OCI-LY7 (cell line): Measurements from ENCODE around the gene GZMM. TPM values are rescaled to one million over a fixed set of nuclear protein-coding genes. Genes with fewer than 3 reads are reported as not detected.

Experiments used
- BruUV-seq: library from RNA; stranded (reverse); fragments of 400-500 nt; replicated peaks from 2 replicates; lab custom pipeline; 2021; lab: Mats Ljungman, UMichigan
- CTCF ChIA-PET: fragments of 300-600 bp; sonication (Branson Sonifier 250); formaldehyde crosslinking; loops from one replicate; lab custom pipeline; 2022; ENCODE audit warnings: antibody characterized with exemption; ENCODE audit not compliant: unreplicated experiment; lab: Charles Lee
- POLR2A ChIA-PET: fragments of 300-600 bp; sonication (Branson Sonifier 250); formaldehyde crosslinking; loops from one replicate; lab custom pipeline; 2022; ENCODE audit warnings: antibody characterized with exemption; lab: Charles Lee
- DNase-seq: peaks from one replicate; pipeline ENCODE4 v3.0.0-alpha.2; 2015; ENCODE audit warnings: low spot score
- H2AFZ ChIP-seq: fragments of 200-600 bp; sonication (generic), shearing (Covaris generic); 2 replicates; pipeline ENCODE4 v1.6.1; 2014; ENCODE audit warnings: mild to moderate bottlenecking, antibody characterized with exemption, low read length, moderate library complexity
- H3K27ac ChIP-seq: fragments of 200-600 bp; sonication (generic); 2 replicates; pipeline ENCODE4 v1.5.1; 2014; ENCODE audit warnings: mixed run types, low read depth, mild to moderate bottlenecking, moderate library complexity, low read length, inconsistent platforms; ENCODE audit not compliant: poor library complexity, severe bottlenecking
- H3K36me3 ChIP-seq: fragments of 200-600 bp; sonication (generic); 2 replicates; pipeline ENCODE4 v1.6.1; 2014; ENCODE audit warnings: mild to moderate bottlenecking, antibody characterized with exemption, low read length, moderate library complexity, mixed read lengths; ENCODE audit not compliant: insufficient read depth
- H3K4me1 ChIP-seq: fragments of 200-600 bp; sonication (generic); 2 replicates; pipeline ENCODE4 v1.5.1; 2014; ENCODE audit warnings: mild to moderate bottlenecking, low read length; ENCODE audit not compliant: insufficient read depth, poor library complexity, severe bottlenecking
- H3K4me2 ChIP-seq: fragments of 200-600 bp; sonication (generic); 2 replicates; pipeline ENCODE4 v1.6.1; 2014; ENCODE audit warnings: mild to moderate bottlenecking, low read length
- H3K4me3 ChIP-seq: fragments of 200-600 bp; sonication (generic); 2 replicates; pipeline ENCODE4 v1.5.1; 2014; ENCODE audit warnings: mild to moderate bottlenecking, low read depth, low read length; ENCODE audit not compliant: poor library complexity, severe bottlenecking
- H3K79me2 ChIP-seq: fragments of 200-600 bp; sonication (generic); 2 replicates; pipeline ENCODE4 v1.6.1; 2016; ENCODE audit warnings: low read depth, mild to moderate bottlenecking, low read length, moderate library complexity, mixed read lengths; ENCODE audit not compliant: insufficient read depth
- H3K9me2 ChIP-seq: fragments of 200-600 bp; sonication (generic); 2 replicates; pipeline ENCODE4 v1.6.1; 2016; ENCODE audit warnings: mild to moderate bottlenecking, low read length, mixed read lengths; ENCODE audit not compliant: insufficient read depth
- H3K9me3 ChIP-seq: fragments of 200-600 bp; sonication (generic); 2 replicates; pipeline ENCODE4 v1.6.1; 2014; ENCODE audit warnings: mild to moderate bottlenecking, mixed run types, low read length, mixed read lengths
- H4K20me1 ChIP-seq: fragments of 200-600 bp; sonication (generic); 2 replicates; pipeline ENCODE4 v1.6.1; 2014; ENCODE audit warnings: mild to moderate bottlenecking, antibody characterized with exemption, low read length, moderate library complexity, mixed read lengths; ENCODE audit not compliant: insufficient read depth
- CTCF ChIP-seq: fragments of 200-600 bp; sonication (generic); conservative IDR thresholded peaks from 2 replicates; pipeline ENCODE4 v1.5.1; 2014; ENCODE audit warnings: mild to moderate bottlenecking, antibody characterized with exemption, low read length, moderate library complexity, mixed read lengths
- EZH2phosphoT487 ChIP-seq: fragments of 200-600 bp; sonication (generic); IDR thresholded peaks from 2 replicates; pipeline ENCODE4 v1.6.1; 2018; ENCODE audit warnings: low read depth, borderline replicate concordance, mild to moderate bottlenecking, mixed run types, antibody characterized with exemption, low read length, moderate library complexity, mixed read lengths
- intact Hi-C: fragments of 100-400 bp; cut with micrococcal nuclease; formaldehyde crosslinking; loops from one replicate; pipeline ENCODE4 v1.10.0; 2022; ENCODE audit not compliant: unreplicated experiment
- total RNA-seq, 2 experiments: library from RNA; depleted of rRNA in 1 of 2; stranded (reverse); fragments of >200 nt in 1 of 2; shearing (Covaris generic) in 1 of 2; gene quantifications; 2 replicates each; pipeline ENCODE4 v1.2.3, GENCODE V29; 2014 to 2022

Gene GZMM
- total RNA-seq, 2 experiments from 2014 or later: not detected

GRCh38 chr19:597406-598315 is 53.8 kb downstream of the GZMM start:
- Histone ChIP-seq H3K79me2 (no peaks in the 10 kb centered on the region), H2AFZ (no peak overlapping the region), H3K4me3 (no peak overlapping the region), H3K4me2 (no peak overlapping the region), H4K20me1 (no peaks in the 10 kb centered on the region), H3K9me2 (no peaks in the 10 kb centered on the region), H3K9me3 (no peaks in the 10 kb centered on the region), H3K36me3 (no peaks in the 10 kb centered on the region), H3K4me1 (no peaks in the 10 kb centered on the region), H3K27ac (no peak overlapping the region)
- no peak for TF ChIP-seq CTCF
- TF ChIP-seq EZH2phosphoT487: no peak
- no peak for DNase-seq
- intact Hi-C loops: no loop called here
- BruUV-seq: no TSS peak
- ChIA-PET CTCF (no interaction called here), POLR2A (no interaction called here)

Other genes starting within 250 kb of the GZMM start
- gene MIER2, start 199.3 kb upstream of the GZMM start, total RNA-seq (2014; rRNA removed; shearing (Covaris generic)): 21.6 and 30.2 TPM in 2 replicates
- gene MIER2, start 199.3 kb upstream of the GZMM start, total RNA-seq (2022): 29.1 and 33.0 TPM in 2 replicates
- 0.16 and 0.67 TPM in 2 replicates for gene C2CD4C, start 134.9 kb upstream of the GZMM start, total RNA-seq (2014; rRNA removed; shearing (Covaris generic))
- gene C2CD4C, start 134.9 kb upstream of the GZMM start, total RNA-seq (2022): 0.44 and 0.59 TPM in 2 replicates
- gene SHC2, start 83.0 kb upstream of the GZMM start, total RNA-seq (2014; rRNA removed; shearing (Covaris generic)): 0.28 TPM in 1 of 2 replicates, not detected in the other
- gene SHC2, start 83.0 kb upstream of the GZMM start, total RNA-seq (2022): 0.48 and 0.65 TPM in 2 replicates
- gene MADCAM1, start 47.6 kb upstream of the GZMM start, total RNA-seq (2014; rRNA removed; shearing (Covaris generic)): 0.26 and 0.69 TPM in 2 replicates
- 2.0 TPM in 2 replicates for gene MADCAM1, start 47.6 kb upstream of the GZMM start, total RNA-seq (2022)
- gene TPGS1, start 36.6 kb upstream of the GZMM start, total RNA-seq (2014; rRNA removed; shearing (Covaris generic)): 17.2 and 25.6 TPM in 2 replicates
- gene TPGS1, start 36.6 kb upstream of the GZMM start, total RNA-seq (2022): 20.8 and 24.4 TPM in 2 replicates
- gene CDC34, start 12.3 kb upstream of the GZMM start, total RNA-seq (2014; rRNA removed; shearing (Covaris generic)): 65.2 and 77.2 TPM in 2 replicates
- 58.0 and 58.2 TPM in 2 replicates for gene CDC34, start 12.3 kb upstream of the GZMM start, total RNA-seq (2022)
- gene BSG, start 28.5 kb downstream of the GZMM start, total RNA-seq (2014; rRNA removed; shearing (Covaris generic)): 158 and 180 TPM in 2 replicates
- gene BSG, start 28.5 kb downstream of the GZMM start, total RNA-seq (2022): 189 and 197 TPM in 2 replicates
- 0.05 and 0.06 TPM in 2 replicates for gene HCN2, start 45.8 kb downstream of the GZMM start, total RNA-seq (2014; rRNA removed; shearing (Covaris generic))
- 1.0 and 1.2 TPM in 2 replicates for gene HCN2, start 45.8 kb downstream of the GZMM start, total RNA-seq (2022)
- gene POLRMT, start 89.5 kb downstream of the GZMM start, total RNA-seq (2014; rRNA removed; shearing (Covaris generic)): 50.0 and 65.5 TPM in 2 replicates
- gene POLRMT, start 89.5 kb downstream of the GZMM start, total RNA-seq (2022): 70.7 and 74.6 TPM in 2 replicates
- 0.21 TPM in 1 of 2 replicates, not detected in the other for gene FGF22, start 95.8 kb downstream of the GZMM start, total RNA-seq (2014; rRNA removed; shearing (Covaris generic))
- 0.48 and 0.53 TPM in 2 replicates for gene FGF22, start 95.8 kb downstream of the GZMM start, total RNA-seq (2022)
- gene RNF126, start 119.2 kb downstream of the GZMM start, total RNA-seq (2014; rRNA removed; shearing (Covaris generic)): 85.8 and 98.6 TPM in 2 replicates
- 104 and 106 TPM in 2 replicates for gene RNF126, start 119.2 kb downstream of the GZMM start, total RNA-seq (2022)
- gene FSTL3, start 132.3 kb downstream of the GZMM start, total RNA-seq (2014; rRNA removed; shearing (Covaris generic)): 3.4 and 5.7 TPM in 2 replicates
- gene FSTL3, start 132.3 kb downstream of the GZMM start, total RNA-seq (2022): 6.5 and 7.3 TPM in 2 replicates
- gene PRSS57, start 151.4 kb downstream of the GZMM start, total RNA-seq (2014; rRNA removed; shearing (Covaris generic)): not detected in 2 replicates
- not detected in 2 replicates for gene PRSS57, start 151.4 kb downstream of the GZMM start, total RNA-seq (2022)
- gene PALM, start 164.9 kb downstream of the GZMM start, total RNA-seq (2014; rRNA removed; shearing (Covaris generic)): 1.4 TPM in 1 of 2 replicates, not detected in the other
- gene PALM, start 164.9 kb downstream of the GZMM start, total RNA-seq (2022): 0.42 and 1.2 TPM in 2 replicates
- not detected in 2 replicates for gene MISP, start 207.1 kb downstream of the GZMM start, total RNA-seq (2014; rRNA removed; shearing (Covaris generic))
- gene MISP, start 207.1 kb downstream of the GZMM start, total RNA-seq (2022): 0.23 TPM in 1 of 2 replicates, not detected in the other